Measurements from ENCODE around the gene PLXNA4. TPM values are rescaled to one million over a fixed set of nuclear protein-coding genes. Genes with fewer than 3 reads are reported as not detected.

PLXNA4 gene
- total and polyA plus RNA-seq, 2 donors (not counting 1 experiment from before 2014, with no cell fraction given) = not detected

DNA sequence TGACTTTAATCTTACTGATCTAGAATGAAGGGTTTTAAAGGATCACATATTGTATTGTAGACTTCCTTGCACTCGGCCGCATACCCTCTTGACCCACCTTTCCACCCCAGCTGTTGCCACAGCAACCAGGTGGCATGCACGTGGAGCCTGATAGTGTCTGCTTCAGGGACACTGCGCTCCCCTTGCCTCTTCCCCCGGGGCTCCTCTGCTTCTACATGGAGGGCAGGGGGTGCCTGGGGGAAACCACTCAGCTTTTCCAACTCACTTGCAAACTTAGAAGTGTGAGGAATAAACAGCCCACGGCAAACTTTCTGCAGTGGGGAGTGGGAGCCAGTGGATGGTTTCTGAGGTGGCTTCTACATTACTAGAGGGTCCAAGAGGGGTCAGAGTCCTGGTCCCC, 458.6 kb downstream of the PLXNA4 start:
- H2AFZ ChIP-seq (ENCODE audit: insufficient read depth, low read depth, low read length, poor library complexity, severe bottlenecking) = no peak overlapping the region
- H3K27me3 Mint-ChIP-seq = no peaks in the 10 kb centered on the region
- intact Hi-C loops (cut with micrococcal nuclease) = no loop called here
- TF ChIP-seq, protein P1, sequence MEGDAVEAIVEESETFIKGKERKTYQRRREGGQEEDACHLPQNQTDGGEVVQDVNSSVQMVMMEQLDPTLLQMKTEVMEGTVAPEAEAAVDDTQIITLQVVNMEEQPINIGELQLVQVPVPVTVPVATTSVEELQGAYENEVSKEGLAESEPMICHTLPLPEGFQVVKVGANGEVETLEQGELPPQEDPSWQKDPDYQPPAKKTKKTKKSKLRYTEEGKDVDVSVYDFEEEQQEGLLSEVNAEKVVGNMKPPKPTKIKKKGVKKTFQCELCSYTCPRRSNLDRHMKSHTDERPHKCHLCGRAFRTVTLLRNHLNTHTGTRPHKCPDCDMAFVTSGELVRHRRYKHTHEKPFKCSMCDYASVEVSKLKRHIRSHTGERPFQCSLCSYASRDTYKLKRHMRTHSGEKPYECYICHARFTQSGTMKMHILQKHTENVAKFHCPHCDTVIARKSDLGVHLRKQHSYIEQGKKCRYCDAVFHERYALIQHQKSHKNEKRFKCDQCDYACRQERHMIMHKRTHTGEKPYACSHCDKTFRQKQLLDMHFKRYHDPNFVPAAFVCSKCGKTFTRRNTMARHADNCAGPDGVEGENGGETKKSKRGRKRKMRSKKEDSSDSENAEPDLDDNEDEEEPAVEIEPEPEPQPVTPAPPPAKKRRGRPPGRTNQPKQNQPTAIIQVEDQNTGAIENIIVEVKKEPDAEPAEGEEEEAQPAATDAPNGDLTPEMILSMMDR (IDR thresholded peaks at IDR 0.05) = no peak
- no peak for TF ChIP-seq EZH2 (IDR thresholded peaks at IDR 0.05; ENCODE audit: borderline replicate concordance, insufficient read depth, low read depth, low read length, poor library complexity, severe bottlenecking)
- H3K27ac Mint-ChIP-seq = no peak overlapping the region
- H3K4me3 ChIP-seq (ENCODE audit: control extremely low read depth in 1 of 5, extremely low read depth in 1 of 5, insufficient read depth in 1 of 5, low read depth in 2 of 5, low read length in 4 of 5) = no peak overlapping the region
- 60% methylated on average over 1 of the region's 6 CpGs for WGBS (ENCODE audit: insufficient coverage)
- POLR2A ChIA-PET = no interaction called here
- H3K4me3 Mint-ChIP-seq = no peak overlapping the region
- CTCF ChIA-PET = no interaction called here
- no peak overlapping the region for H3K4me2 ChIP-seq (replicated peaks; ENCODE audit: low read depth, low read length, poor library complexity, severe bottlenecking)
- no peaks in the 10 kb centered on the region for H3K4me1 Mint-ChIP-seq
- no peaks in the 10 kb centered on the region for H3K4me1 ChIP-seq (ENCODE audit: control insufficient read depth in 2 of 2, insufficient read depth in 2 of 2, low read length in 2 of 2)
- DNase-seq (no peak), ATAC-seq (ENCODE audit: low read depth) (no peak)
- no peaks in the 10 kb centered on the region for H3K9me3 Mint-ChIP-seq (ENCODE audit: insufficient read depth)
- H3K27me3 ChIP-seq (replicated peaks in 1 of 4; ENCODE audit: control extremely low read depth in 1 of 4, control insufficient read depth in 3 of 4, insufficient read depth in 4 of 4, low read length in 3 of 4) = no peaks in the 10 kb centered on the region
- H3K79me2 ChIP-seq (ENCODE audit: control insufficient read depth, insufficient read depth, low read length) = no peaks in the 10 kb centered on the region
- H3K9ac ChIP-seq (ENCODE audit: low read length) = no peak overlapping the region
- no peaks in the 10 kb centered on the region for H3K36me3 ChIP-seq (replicated peaks in 1 of 2; ENCODE audit: control extremely low read depth in 1 of 2, control insufficient read depth in 1 of 2, extremely low read depth in 1 of 2, insufficient read depth in 2 of 2, low read length in 1 of 2)
- no peak overlapping the region for H3K27ac ChIP-seq (ENCODE audit: low read length in 2 of 2)
- H4K20me1 ChIP-seq (ENCODE audit: control insufficient read depth, insufficient read depth, low read length, poor library complexity, severe bottlenecking) = no peaks in the 10 kb centered on the region
- H3K9me3 ChIP-seq (ENCODE audit: control extremely low read depth in 1 of 3, control insufficient read depth in 2 of 3, insufficient read depth in 1 of 3, low read length in 2 of 3) = peaks cover 0 to 12% (median 0%) of the 10 kb centered on the region in 3 donors

DNA sequence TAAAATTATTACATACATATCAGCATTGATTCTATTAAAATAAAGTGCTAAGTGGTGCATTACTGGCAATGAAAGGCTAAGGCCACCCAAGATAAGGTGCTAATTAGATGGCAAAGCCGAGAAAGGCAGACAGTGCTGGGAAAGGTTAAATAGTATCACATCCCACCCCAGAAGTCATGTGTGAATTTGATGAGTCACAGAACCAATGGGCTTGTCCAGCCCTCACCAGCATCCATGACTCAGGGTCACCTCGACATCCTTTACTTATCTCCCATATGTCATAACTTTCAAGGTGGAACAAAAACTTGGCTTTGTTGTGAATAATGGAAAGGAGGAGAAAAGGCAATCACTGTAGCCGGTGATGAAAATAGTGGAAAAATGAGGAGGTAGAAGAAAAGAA, 459.1 kb downstream of the PLXNA4 start:
- ChIA-PET POLR2A (no interaction called here), CTCF (no interaction called here)
- H3K9me3 ChIP-seq (ENCODE audit: control extremely low read depth in 1 of 3, control insufficient read depth in 2 of 3, insufficient read depth in 1 of 3, low read length in 2 of 3) = peaks cover 0 to 12% (median 0%) of the 10 kb centered on the region in 3 donors
- TF ChIP-seq, protein P1 (IDR thresholded peaks at IDR 0.05) = no peak
- no peak for TF ChIP-seq EZH2 (IDR thresholded peaks at IDR 0.05; ENCODE audit: borderline replicate concordance, insufficient read depth, low read depth, low read length, poor library complexity, severe bottlenecking)
- intact Hi-C loops (cut with micrococcal nuclease) = no loop called here
- no peaks in the 10 kb centered on the region for H3K9me3 Mint-ChIP-seq (ENCODE audit: insufficient read depth)
- H3K27me3 ChIP-seq (replicated peaks in 1 of 4; ENCODE audit: control extremely low read depth in 1 of 4, control insufficient read depth in 3 of 4, insufficient read depth in 4 of 4, low read length in 3 of 4) = no peaks in the 10 kb centered on the region
- H3K4me1 Mint-ChIP-seq = no peaks in the 10 kb centered on the region
- H2AFZ ChIP-seq (ENCODE audit: insufficient read depth, low read depth, low read length, poor library complexity, severe bottlenecking) = no peak overlapping the region
- no peaks in the 10 kb centered on the region for H4K20me1 ChIP-seq (ENCODE audit: control insufficient read depth, insufficient read depth, low read length, poor library complexity, severe bottlenecking)
- H3K4me3 ChIP-seq (ENCODE audit: control extremely low read depth in 1 of 5, extremely low read depth in 1 of 5, insufficient read depth in 1 of 5, low read depth in 2 of 5, low read length in 4 of 5) = no peak overlapping the region
- WGBS (ENCODE audit: insufficient coverage) = 100% methylated on average over 1 of the region's 3 CpGs
- H3K27ac Mint-ChIP-seq = no peak overlapping the region
- H3K4me1 ChIP-seq (ENCODE audit: control insufficient read depth in 2 of 2, insufficient read depth in 2 of 2, low read length in 2 of 2) = no peaks in the 10 kb centered on the region
- no peaks in the 10 kb centered on the region for H3K36me3 ChIP-seq (replicated peaks in 1 of 2; ENCODE audit: control extremely low read depth in 1 of 2, control insufficient read depth in 1 of 2, extremely low read depth in 1 of 2, insufficient read depth in 2 of 2, low read length in 1 of 2)
- H3K9ac ChIP-seq (ENCODE audit: low read length) = no peak overlapping the region
- no peak overlapping the region for H3K4me2 ChIP-seq (replicated peaks; ENCODE audit: low read depth, low read length, poor library complexity, severe bottlenecking)
- H3K27ac ChIP-seq (ENCODE audit: low read length in 2 of 2) = no peak overlapping the region
- no peak for ATAC-seq (ENCODE audit: low read depth)
- no peaks in the 10 kb centered on the region for H3K27me3 Mint-ChIP-seq
- H3K4me3 Mint-ChIP-seq = no peak overlapping the region
- H3K79me2 ChIP-seq (ENCODE audit: control insufficient read depth, insufficient read depth, low read length) = no peaks in the 10 kb centered on the region
- no peak for DNase-seq

Measured in B cell (primary cell).